Measurements from ENCODE around the gene TRIM50.

DNA sequence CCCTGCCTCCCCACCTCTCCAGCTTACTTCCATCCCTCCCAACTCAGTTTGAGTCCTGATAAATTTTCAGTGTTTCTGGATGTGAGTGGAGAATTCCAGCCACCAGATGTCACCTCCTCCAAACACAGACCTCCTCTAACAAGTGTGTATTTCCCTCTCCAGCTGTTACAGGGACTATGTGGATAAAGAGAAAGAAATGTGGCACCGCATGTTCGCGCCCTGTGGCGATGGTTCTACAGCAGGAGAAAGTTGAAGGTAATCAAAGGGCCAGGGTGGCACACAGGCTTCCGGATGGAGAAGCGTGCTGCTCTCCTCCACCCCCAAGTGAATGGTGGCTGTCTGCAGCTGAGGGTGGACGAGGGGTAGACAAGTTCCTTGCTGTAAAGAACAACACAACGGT, 14.8 kb upstream of the TRIM50 start:
- TF ChIP-seq CTCF (conservative IDR thresholded peaks at IDR 0.05) (peak; percentile 55), EZH2 (IDR thresholded peaks at IDR 0.05; ENCODE audit: low read depth) (no peak)

All from PC-9 (cell line).